ENCODE measurements around the gene ARHGAP15.

The ARHGAP15 gene

DNA sequence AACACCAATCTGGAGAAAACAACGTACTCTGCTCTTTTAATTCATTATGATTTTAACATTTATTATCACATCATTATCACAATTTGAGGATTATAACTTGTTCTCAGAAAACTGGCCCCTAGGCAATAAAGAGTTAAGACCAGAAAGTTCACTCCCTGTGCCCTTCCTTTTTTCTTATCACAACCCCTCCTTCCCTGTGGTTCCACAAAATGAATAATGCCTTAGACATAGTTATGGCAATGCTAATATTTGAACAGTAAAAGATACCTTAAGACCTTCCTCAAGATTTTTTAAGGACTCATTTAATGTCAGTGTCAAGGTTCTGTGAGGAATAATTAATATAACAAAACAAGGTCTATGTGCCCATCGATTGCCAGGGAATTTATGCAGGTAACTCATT is 596.2 kb downstream of the ARHGAP15 start:
- no peak for DNase-seq (ENCODE audit: low read depth)

DNA sequence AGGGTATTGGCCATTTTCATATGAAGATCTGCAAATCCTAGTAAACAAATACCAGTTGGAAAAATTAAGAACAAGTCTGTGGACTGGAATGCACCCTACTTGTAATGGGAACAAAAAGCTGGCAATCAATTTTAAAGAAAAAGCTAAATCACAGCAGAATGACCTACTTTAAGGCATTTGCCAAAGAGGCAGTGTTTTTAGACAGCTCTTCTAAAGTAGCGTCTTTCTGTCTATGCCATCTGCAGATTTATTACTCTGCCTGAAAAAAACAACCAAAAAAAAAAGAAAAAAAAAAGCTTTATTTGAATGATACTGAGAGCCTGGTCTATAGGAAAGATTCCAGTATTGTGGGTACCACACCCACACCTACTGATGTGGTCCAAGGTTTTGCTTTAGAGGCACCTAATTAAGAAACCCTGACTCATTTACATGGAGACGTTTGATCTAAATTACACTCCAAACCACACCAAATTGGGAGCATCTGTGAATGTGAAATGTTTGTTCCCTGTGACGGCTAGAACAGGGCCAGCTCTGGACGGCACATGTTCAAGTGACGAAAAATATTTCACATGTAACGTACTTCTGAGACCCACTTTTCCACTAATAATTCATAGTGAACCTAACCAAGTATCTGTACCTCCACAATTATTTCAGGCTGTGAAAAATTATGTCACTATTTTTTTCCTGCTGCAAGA is 597.1 kb downstream of the ARHGAP15 start:
- DNase-seq (ENCODE audit: low read depth), result no peak

DNA sequence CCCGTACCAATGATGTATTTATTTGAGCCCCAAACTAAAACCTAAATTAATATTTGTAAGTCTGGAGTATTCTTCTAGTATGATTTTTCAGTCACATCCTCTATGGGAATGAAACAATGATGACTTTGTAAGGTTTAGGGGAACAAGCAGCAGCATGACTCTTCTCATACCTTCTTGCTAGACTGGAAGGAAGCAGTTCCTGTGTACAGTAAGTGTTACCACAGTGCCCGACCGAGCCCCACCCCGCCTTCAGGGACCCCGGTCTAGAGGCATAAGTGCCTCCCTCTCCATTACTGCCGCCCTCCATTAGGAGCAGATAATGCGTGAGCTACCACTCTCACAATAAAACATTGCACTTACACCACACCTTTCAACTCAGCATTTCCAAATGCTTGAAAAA is 599.3 kb downstream of the ARHGAP15 start:
- no peak for DNase-seq (ENCODE audit: low read depth)

DNA sequence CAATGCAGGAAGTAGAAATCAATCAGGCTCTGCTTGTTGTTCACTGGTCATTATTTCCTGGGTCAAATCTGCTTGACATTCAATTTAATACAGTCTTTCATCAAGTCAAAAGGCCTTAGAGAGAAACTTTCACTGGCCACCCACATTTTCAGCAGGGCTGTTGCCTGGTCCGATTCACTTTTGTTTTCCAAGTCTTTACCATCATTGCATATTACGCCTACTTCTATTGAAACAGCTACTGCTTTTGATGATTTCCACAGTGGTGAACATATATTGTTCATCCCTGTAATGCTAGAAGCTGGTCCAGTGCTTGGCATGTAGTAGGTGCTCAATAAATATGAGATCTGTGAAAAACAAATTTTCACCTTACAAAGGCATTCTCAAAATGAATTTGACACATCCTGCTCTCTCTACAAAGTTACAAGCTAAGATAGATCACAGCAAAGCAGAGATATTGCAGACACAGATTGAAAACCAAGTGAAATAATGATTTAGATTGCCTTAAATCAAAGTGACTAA is 600.1 kb downstream of the ARHGAP15 start:
- no peak for DNase-seq (ENCODE audit: low read depth)

DNA sequence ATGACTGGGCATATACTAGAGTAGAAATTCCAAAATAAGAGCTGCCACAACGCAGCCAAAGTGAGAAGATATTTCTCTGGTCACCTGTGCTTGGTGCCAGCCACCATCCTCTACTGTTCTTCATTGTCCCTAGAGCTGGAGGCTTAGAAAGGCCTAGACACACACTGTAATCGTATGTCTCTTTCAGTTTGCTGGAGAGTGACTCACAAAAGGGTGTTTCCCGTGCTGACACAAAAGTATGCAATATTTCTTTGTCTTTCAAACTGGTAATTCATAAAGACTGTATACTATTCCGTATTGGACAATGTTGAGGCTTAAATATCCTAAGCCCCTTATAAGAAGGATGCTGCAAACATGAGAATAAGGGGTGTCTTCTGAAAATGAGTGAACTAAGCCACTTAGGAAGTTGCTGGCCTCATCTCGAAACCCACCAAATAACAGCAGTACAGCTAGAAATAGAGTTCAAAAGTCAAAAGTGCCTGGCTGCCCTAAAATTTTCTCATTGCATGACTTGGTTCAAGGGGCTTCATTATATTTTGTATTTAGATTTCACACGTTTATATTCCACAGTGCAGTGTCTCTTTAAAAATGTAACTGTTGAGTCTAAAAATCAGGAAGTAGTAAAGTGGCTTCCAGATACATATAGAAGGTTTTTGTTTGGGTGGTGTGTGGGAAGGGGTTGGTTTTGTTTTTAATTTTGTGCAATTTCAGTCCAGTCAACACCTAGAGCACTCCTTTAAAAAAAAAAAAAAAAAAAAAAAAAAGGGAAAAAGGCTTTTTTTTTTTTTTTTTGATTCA is 601.1 kb downstream of the ARHGAP15 start:
- no peak for DNase-seq (ENCODE audit: low read depth)

DNA sequence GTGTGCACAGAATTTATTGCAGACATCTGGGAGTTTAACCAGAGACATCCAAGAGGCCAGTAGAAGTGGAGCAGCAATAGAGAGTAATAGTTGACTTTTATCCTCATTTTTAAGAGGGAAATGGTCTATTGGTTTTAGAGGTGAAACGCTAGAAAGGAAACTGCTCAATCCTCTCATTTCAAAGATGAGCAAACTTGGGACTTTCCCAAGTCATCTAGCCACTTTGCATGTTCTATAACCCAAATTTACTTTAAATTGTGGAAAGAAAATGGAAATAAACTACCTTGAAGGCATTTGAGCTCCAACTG is 601.7 kb downstream of the ARHGAP15 start:
- no peak for DNase-seq (ENCODE audit: low read depth)

DNA sequence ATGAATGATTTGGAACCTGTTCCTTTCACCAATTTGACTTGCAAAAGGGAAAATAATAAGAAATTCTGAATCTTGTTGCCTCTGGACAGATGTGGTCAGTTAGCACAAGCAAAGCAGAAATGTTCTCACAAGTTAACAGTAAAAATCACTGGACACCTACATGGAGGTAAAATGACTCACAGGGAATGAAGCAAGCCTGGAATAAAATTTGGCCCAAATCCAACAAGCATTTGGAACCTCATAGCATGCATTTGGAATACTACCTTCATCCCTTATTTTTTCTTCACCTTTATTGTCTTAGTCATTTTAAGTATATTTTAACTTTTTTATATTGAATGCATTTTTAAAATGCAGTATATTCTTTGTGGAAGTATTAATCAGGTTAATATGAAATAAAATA is 602.9 kb downstream of the ARHGAP15 start:
- no peak for DNase-seq (ENCODE audit: low read depth)

DNA sequence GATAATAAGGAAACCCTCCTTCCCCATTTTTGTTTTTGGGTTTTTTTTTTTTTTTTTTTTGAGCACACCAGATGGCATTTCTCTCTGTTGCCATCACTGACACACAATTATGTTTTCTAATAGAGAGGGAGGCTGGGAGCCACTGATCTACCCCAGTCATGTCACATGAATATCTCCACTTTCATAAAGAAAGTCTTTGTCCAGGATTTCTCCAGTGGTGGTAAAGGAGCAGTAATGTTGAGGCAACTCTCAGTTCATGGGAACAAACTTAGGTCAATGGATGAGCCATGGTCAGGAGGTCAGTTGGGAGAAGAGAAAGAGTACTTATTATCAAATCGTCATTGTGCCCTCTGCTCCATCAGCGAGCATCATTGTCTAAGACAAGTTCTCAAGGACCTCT is 603.7 kb downstream of the ARHGAP15 start:
- DNase-seq (ENCODE audit: low read depth), result no peak

DNA sequence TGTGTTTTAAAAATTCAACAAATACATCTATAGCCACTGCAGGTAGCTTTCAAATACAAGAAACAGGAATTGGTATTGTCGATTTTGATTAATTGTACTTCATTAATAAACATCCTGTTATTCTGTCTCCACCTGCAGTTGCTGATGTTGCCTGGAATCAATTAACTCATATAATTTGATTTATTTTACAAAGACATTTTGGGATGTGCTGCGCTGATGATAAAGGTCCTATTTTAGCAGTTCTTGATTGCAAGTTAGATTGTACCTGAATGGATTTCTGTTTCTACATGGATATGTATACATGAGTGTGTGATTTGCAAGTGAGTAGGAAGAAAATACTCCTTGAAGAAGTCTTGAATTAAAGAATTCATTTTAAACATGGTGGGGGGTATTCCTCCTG is 605.3 kb downstream of the ARHGAP15 start:
- no peak for DNase-seq (ENCODE audit: low read depth)

DNA sequence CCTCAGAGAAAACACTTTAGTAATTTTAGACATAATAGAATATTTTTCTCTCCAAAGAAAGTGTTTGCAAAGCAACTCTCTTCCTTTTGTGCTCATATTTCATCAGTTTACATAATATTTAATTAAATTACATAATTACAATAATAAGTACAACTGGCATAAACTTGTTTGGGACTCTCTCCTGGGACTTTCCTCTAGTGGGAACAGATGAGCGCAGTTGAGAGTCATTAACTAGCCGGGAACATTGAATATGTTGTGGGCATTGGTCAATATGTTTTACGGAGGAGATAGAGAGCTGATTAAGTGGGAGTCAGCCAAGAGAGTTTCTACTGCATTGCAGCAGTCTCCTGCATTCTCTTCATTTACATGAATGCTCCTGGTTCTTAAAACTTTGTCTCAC is 607.7 kb downstream of the ARHGAP15 start:
- no peak for DNase-seq (ENCODE audit: low read depth)

DNA sequence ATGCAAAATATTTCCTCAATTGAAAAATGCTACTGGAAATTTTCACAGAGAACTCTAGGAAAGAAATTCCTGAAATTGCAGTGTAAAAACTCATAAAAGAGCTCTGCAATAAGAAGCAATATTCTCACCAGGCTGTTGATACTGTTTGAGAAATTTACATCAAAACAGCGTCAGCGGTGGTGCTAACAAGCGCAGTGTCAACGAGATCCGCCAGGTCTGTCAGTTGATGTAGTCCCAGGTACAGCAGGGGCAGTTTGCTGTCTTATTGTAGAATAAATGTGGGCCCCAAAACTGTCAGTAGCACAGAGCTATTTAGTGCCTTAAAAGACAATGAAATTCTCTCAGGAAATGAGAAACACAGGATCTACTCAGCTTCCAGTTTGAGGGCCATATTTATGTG is 611.2 kb downstream of the ARHGAP15 start:
- no peak for DNase-seq (ENCODE audit: low read depth)

DNA sequence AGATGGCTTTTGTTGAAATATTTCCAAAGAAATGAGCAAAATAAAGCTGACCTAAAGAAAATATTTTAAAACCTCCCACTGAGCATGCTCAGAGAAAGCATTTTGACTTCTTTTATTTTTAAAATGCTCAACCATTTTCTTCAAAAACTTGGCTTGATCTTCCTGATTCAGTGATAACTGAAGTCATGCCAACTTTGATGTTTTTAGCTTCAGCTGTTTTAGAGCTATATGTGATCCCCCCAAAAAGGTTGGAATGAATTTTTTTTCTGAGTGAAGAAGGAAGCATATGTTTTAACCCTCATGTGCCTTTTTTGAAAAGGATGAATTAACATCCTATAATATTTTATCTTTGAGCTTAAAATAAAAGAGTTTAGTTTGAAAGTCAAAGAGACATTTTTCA is 612.0 kb downstream of the ARHGAP15 start:
- no peak for DNase-seq (ENCODE audit: low read depth)

DNA sequence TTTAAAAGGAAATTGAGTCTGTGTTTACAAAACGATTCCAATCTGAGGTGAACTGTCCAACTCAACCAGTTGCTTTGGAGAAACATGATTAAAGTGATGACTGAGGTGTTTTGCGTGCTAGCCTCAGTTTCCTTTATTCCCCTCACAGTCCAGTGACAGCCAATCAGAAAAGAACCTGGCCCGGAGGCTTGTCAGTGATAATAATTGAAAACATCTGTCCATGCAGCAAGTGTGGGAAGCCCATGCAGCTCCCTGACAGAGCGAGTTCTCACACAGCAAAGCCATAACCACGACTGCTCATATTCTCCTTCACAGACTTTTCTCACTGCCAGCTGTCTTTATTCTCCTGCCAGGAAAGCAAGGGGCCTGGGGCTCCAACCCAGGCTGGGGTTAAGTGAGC is 613.4 kb downstream of the ARHGAP15 start:
- no peak for DNase-seq (ENCODE audit: low read depth)

DNA sequence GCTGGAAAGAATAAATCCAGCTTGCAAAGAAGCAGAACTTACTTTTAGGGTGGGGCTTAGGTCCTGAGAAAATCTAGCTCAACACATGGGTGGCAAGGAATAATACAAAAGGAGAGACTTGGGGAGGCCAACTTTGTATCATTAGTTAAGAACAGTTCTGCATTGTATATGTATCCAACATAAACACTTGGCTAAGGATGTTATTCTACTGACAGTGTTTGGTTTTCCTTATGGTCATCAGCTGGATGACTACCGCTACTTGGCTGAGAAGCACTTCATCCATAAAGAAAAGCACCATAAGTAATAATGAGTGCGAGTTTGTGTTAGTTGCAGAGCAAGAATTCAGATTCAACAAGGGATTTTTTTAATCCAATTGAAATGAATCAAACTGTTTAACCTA is 614.9 kb downstream of the ARHGAP15 start:
- no peak for DNase-seq (ENCODE audit: low read depth)

DNA sequence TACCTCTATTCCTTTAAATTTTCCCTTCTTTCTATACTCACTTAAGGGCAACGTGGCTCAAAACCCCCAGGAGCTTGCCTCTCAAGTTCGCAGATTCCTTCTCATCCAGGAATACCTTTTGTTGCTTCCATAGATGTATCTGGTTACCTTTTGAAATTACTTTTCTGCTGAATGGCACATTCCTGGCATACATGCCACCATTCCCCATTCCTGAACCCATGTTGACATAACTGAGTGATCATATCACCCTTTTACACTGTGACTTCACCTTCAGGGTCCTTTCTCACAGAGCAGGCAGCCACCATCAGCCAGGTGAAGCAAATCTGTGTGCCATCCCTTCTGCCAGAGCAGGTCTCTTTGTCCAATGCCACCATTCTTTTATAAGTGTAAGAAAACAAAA is 615.8 kb downstream of the ARHGAP15 start:
- DNase-seq (ENCODE audit: low read depth), result no peak

DNA sequence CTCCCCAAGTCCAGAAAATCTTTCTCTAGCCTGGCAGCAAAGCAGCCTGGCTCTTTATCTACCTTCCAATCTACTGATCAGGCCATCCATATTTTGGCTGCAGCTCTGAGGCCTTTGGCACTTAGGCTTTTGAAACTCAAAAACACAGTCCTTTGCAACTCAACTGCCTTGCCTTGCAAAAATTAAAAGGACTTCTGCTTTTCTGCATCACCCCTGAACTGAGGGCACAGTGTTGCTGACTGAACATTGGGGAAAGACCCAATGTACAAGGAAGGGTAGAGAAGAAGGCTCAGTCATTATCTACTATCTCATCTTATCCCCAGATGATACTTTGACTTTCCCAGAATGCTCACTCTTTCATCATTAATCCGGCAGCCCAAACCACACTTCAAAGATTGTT is 625.5 kb downstream of the ARHGAP15 start:
- no peak for DNase-seq (ENCODE audit: low read depth)

DNA sequence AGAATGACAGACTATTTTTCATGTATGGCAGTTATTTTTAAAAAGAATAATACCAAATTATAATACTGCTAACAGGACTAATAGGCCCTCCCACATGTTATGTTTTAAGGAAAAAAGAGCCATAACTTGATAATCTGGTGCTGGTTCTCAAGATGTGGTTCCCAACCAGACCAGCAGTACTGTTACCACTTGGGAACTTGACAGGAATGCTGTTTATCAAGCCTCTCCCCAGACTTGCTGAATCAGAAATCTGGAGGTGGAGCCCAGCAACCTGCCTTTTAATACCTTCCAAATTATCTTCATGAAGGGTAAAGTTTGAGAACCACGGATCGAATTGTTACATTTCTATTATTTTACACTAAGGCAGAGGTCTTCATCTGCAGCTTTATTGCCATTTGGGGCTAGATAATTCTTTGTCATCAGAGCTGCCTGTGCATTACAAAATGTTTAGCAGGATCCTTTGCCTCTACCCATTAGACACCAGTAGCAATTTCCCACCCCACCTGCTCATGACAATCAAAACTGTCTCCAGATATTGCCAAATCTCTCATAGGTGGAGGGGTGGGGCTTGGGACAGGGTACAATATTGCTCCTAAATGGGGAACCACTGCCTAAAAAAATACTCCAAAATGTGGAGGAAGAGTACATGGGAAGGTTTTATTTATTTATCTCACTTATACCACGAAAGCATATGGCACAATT is 629.6 kb downstream of the ARHGAP15 start:
- DNase-seq (ENCODE audit: low read depth), result no peak

DNA sequence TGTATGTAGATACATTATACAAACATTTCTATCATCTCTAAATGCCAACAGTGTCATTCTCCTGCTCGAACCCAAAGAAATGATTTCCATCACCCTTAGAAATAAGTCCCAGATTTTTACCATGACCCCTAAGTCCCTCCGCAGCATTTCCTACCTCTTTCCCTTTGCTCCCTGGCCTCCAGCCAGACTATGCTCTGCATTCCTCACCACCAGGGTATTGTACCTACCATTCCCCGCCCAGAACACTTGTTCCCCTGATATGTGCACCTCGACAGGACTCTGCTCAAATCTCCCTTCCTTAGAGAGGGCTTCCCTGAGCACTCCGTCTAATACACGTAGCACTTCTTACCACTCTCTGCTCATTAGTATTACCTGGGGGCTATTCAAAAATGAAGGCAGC is 630.2 kb downstream of the ARHGAP15 start:
- DNase-seq (ENCODE audit: low read depth), result no peak

DNA sequence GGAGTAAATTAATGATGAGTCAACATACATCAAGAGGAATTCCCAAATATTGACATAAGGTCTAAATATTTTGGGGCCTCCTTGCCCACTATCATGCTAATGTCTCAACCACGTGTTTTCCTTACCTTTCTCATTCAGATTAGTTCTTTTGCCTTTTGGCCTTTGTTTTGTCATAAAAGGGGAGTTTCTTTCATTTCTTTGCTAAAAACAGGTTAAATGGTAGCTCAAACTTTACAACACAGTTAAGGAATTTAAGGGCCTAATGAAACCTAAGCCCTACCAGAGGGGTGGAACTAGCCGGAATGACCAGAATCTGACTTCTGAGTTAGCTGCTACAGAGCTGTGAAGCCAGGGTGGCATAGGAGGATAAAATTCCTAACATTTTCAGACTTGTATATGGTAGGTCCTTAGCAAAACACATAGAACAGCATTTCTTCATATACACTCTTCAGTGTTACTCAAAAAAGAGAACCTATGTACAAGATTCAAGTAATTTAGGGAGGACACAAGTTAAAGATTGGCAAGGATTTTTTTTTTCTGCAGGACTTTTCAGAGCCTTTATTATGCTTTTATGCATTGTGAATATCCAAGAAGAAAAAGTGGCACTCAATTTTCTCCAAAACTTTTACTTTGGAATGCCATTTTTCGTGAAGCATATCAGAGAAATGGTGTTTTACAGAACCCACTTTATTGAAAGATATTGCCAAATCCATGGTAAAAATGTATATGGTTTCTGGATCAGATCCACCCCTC is 633.1 kb downstream of the ARHGAP15 start:
- DNase-seq (ENCODE audit: low read depth), result no peak

DNA sequence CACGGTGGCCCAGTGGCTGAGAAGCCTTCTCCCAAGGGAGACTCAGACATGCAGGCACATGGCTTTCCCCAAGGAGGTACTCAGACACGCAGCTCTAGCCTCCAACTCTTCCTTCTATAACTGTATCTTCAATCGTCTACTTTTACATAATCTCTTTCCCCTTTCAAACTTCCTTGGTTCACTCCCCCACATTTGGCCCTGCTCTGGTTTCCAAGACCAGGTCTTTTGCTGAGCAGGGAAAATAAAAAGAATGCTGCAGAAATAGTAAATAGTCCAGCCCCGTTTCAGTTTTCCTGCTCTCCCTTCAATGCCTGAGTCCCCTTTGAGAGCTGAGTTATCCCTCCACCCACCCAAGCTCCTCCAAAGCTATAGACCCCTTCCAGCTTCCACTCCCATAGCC is 635.0 kb downstream of the ARHGAP15 start:
- DNase-seq (ENCODE audit: low read depth), result no peak

DNA sequence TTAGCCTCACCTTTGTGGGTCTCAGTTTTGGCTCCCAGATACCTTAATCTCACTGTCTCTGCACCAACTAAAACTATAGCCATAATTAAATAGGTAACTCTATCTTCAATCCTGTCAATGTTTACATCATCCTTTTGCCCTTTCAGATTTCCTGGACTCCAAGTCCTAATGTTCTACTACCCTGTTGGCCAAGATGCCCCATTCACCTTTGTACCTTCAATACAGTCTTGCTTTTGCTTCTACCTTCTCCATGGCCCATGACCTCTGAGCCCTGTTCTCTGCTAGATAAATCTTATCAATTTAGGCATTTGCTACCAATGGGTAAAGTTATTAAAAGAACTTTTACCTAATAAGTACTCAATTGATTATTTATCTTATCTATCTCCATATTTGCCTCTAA is 635.5 kb downstream of the ARHGAP15 start:
- DNase-seq (ENCODE audit: low read depth), result no peak

DNA sequence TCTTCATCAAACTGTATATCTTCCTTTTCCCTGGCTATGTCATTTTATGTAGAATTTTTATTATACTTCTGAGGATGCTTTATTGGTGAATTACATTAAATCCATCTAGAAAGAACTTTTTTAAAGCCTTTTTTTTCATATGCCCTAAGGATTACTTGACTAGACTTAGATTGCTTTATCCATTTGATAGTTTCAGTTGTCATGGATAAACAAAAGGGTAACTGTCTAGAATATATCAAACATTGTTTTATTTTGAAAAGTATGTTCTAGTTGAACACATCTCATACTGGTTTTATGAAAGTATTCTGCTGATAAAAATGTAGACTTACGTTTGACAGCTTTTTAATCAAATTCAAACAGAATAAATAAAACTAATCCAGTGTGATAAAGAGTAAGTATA is 639.8 kb downstream of the ARHGAP15 start:
- DNase-seq (ENCODE audit: low read depth), result no peak
